Activated CD8-positive, alpha-beta memory T cell treated with anti-CD3 and anti-CD28 coated beads, Interleukin-2, amount 50 U/mL, for 24 hours (primary cell): ENCODE data around the gene PTPN14.

ENCODE experiments used
- DNase-seq: peaks from one replicate; pipeline ENCODE4 v3.0.0-alpha.2; 2020; ENCODE audit errors: extremely low read depth

Gene PTPN14

DNA sequence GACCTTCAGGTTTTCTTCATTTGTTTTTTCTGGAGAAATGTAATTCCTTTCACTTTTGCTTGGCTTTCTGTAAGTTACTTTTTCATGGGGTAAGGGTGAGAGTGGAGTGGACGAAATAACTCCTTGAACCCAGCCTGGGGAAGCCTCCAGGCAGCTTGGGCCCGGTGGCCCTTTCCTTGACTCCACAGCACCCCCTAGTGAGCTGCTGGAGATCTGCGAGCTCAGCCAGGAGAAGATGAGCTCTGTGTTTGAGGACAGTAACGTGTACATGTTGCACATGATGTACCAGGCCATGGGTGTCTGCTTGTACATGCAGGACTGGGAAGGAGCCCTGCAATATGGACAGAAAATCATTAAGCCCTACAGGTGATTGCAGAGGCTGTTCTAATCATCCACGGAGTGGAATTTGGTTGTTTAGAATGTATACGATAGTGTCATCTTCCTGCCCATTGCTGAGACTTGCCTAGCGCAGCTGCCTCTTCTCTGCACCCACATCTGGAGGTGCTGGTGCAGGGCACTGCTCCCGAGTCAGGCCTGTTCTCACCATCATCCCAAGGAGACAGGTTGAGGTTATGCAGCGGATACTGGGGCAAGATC, 219.5 kb downstream of the PTPN14 start:
- peak; percentile 12 for DNase-seq

DNA sequence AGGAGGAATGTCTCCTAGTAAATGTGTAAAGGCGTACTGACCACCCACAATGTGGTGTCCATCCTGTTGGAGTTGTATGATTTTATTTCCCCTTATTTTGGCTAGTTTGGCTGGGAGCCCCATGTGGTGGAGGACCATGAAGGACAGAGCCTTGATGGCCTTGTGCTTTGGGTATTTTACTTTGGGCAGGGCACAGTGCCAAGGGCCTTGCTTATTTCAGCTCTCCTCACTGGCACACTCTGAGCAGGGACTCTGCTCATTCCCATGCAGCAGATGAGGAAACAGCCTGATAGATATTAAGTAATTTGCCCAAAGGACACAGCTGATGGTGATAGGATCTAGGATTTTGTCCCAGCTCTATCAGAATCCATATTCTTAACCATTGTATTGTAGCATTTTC, 220.2 kb downstream of the PTPN14 start:
- DNase-seq = no peak

DNA sequence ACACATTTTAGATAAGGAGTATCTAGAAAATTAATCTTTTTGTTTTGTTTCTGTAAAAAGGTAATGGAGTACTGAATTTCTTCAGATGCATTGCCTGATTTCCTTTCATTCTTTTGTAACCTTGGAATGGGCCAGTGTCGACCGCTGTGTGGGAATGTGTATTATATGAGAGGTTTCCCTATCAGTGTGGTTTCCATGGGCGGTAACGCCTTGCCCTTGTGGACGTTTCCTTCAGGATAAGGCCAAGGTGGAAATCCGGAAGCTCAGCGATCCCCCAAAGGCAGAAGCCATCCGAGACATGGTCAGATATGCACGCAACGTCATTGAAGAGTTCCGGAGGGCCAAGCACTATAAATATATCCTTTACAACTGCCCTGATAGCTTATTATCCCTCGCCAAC, 220.7 kb downstream of the PTPN14 start:
- DNase-seq = no peak

DNA sequence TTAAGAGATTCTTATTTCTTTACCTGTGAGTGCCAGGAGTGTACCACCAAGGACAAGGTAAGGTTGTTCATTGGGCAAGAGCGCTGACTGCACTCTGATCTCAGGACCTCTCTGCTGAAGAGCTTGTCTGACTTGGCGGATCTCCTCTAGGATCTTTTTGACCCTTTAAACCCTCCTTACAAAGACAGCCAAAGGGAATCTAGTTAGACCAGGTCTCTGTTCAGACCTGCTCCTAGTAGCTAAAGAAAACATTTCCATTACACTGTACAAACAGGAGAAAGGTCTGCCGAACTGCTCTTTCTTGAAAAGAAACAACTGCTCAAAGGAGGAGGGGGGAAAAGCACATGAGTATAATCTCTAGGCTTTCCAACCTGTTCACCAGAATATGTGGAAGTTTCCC, 221.2 kb downstream of the PTPN14 start:
- no peak for DNase-seq

DNA sequence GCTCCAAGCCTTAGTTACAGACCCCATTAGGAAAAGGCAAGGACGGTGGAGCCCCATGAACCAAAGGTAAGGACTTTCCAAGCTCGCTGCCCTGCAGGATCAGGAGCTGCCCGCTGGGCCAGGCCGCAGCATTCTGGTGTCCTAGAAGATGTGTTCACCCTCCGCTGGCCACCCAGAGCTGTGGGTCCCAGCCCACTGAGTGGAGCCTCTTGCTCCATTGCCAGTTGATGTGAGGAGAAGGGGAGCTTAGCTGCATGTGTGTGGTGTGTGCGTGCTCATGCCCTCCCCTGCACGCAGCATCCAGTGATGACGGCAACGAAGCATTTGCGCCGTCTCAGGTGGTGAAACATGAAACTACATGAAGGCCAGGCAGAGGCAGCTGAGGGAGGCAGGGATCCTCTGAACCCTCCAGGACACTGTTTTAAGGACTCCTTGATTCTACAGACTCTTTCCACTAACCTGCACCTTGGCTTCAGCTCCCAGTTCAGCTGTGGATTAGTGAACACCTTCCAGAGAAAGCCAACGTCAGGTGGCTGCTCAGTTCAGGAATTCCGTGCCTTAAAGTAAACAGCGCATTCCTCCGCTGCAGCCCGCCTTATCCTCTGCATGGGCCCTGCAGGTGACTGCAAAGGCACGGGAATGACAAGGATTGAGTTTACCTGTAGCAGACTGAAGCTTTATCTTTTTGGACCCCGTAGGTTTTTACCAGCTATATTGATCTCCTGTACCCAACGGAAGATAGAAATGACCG, 221.8 kb downstream of the PTPN14 start:
- no peak for DNase-seq

DNA sequence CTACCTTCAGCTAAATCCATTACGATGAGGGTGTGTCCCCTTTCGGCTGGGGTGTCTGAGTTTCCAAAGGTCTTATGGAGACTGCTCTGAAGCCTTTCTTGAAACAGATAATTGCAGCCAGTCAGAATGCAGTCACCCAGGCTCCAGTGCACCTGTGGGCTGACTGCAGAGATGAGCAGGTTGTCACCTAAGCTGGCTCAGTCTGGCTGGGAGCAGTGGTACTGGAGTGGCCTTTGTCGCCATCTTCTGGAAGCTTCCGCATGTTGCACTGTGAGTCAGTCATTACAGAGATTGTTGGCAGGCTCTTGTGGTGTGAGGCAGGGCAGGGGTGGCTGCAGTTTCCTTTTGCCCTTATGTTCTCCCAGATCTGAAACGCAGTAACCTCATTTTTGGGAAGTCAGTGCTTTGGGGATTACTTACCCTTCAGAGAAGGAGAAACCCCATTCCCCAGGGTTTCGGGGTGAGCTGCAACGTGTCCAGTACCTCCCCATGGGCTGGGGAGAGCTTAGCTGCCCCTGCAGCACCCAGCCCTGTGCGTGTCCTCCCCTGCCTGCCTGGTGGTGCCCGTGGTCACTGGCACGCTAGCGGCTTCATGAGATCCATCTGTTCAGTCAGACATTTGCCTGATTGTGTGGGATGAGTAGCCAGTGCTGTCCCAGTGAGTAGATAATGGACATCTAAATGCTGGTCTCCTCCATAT, 222.5 kb downstream of the PTPN14 start:
- peak; percentile 37 for DNase-seq

DNA sequence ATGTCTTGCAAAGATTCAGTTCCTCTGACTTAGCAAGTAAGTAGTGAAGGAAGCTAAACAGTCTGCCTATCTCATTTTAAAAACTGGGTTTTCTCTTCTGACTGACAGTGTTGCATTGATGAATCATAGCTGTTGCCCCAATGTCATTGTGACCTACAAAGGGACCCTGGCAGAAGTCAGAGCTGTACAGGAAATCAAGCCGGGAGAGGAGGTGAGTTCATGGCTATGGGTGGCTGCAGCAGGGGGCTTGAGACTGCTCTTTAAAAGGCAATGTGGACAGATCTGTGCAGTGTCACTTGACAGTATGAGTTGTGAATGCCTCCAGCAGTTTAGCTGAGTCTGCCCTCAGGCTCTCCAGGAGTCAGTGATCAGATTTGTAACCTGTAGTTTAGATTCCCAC, 223.9 kb downstream of the PTPN14 start:
- no peak for DNase-seq

DNA sequence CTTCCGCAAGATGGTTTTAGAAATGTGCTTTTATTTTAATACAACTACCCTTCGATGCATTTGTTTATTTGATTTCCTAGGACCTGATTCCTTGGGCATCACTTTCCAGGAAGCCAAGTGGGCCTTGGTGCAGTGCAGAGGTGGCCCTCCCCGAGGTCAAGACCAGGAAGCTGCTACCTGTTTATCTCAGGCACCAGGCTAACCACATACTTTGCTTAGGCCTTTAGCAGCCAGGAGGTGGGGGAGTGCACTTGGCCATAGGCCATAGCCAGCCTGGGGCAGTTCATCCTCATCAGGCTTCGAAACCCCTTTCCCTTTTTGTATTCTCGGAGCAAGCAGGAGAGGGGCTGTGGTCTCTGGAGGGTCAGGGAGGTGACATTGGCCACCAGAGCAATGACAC, 225.0 kb downstream of the PTPN14 start:
- DNase-seq = no peak

DNA sequence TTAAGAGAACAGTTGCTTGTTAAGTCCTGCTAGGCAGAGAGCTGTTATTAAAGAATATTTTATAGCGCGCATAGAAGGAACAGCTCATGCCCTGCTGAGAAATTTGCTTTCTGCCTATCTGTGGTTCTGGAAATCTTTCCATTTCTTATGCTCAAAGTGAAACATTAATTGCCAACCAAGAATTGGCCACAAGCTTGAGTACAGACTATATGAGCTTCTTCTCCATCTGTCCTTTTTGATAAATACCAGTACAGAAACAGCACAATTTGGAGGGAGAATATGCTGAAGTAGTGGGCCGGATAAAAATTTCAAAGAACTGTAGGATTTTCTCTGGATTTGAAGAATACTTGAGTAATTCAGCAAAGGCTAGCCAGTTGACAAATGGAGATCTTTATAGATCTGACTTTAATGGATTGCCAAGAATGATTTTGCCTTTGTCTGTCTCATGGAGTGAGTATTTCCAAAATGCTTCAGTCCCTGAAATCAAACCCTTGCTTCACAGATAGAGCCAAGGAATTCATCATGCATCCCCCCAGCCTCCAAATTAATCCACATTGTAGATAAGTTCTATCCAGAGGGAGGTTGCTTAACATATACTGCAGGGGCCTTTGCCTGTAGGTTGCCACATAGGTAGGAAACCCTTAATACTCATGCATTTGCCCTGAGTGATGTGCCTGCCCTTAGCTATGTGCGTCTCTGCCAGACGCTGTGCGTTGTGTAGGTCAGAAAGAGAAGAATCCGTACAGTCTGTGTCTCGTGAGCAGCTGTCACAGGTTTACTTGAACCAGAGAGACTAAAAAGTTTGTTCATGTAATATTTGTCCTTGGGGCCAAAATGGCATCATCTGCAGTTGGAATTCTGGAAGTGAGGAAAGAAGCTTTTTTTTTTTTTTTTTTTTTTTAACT, 226.3 kb downstream of the PTPN14 start:
- DNase-seq = no peak

DNA sequence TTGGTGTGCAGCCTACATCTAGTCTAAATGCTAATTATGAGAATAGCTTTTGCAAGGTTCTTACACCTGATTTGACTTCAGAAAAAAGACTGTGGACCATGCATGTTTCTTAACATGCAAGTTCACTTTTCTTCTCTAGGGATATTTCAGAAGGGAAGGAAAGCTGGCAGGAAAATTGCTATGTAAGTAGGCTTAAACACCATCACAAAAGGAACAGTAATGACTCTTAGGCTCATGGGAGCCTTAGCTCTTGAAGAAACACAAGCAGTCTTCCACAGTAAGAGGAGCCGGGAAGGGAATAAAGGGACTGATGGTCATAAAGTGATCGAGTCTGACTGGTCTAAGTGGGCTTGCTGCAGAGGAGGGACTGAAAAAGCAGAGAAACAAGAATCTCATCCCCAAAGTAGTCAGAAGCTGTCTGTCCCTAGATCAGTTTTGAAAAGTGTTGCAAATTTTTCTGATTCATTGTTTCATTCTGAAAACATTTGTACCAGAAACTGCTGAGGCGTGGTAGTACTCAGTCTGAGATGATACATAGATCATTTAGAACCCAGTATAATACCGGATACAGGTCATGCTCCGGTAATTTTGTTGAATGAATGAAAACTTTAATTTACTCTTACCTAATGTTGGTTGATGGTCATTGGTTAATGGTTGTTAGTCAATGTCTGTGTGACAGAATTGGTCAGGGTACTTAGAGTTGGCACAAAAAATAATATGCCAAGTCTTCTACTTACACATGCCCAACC, 229.5 kb downstream of the PTPN14 start:
- no peak for DNase-seq

DNA sequence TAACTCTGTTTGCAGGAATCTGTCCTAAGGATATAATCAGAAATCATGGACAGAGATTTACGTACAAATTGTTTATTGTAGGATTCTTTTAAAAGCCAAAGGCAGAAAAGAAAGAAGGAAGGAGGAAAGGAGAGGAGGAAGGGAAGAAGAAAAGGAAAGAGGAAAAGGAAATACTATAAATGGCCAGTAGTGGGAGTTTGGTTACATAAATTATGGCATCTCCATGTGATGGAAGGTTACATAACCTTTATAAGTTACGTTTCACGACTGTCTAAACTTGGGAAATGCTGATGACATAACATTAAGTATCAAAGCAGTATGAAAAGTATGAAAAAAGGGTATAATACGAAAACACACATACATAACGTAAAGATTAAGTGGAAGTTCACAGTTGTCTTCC, 231.5 kb downstream of the PTPN14 start:
- DNase-seq = no peak

DNA sequence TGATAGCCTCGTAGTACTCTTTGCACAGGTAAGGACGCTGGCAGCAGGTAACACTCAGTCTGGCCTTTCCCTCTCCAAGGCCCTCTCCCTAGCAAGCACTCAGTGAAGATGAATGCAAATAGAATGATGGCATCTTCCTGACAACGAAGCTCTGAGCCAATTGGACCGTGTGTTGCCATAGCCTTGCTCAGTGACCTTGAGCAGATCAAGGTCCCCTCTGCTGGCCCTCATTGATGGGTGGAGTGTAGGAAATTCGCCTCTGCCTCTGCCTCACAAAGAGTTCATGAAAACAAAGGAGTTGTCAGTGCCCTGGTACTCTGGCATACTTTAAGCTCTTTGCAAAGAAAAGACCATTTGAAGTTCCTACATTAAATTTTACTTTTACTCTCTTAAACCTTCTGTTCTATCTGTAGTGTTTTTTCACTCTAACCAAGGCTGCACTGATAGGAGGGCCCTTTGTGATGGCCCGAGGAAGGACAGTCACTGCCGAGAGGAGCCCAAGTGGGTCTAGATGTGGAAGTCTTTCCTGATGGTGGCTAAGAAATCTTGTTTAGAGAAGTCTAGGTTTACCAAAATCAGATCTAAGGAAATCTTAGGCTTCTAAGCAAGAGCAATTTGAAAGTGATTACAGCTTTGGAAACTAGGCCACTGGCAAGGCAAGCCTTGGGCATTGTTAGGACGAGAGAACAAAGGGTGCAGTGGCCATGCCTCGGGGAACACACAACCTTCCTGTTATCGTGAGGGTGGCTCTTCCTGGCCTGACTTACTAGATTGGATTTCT, 232.3 kb downstream of the PTPN14 start:
- no peak for DNase-seq

DNA sequence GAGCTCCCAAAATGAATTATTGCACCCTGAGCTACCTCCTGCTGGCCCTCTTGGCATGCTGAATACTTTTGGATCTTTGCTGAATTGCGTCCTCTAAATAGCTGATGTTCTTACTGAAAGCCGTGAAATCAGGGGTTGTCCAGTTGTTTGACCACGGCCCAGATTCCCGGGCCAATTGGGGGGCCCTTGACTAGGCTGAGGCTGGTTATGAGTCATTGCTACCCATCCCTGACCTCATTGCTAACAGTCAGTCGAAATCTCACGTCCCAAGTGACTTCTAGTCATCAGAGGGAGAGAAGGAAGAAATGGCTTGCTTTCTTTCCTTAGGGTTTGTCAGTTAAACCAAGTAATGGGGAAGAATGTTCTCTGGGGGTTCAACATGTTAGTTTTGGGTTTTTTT, 233.0 kb downstream of the PTPN14 start:
- no peak for DNase-seq

DNA sequence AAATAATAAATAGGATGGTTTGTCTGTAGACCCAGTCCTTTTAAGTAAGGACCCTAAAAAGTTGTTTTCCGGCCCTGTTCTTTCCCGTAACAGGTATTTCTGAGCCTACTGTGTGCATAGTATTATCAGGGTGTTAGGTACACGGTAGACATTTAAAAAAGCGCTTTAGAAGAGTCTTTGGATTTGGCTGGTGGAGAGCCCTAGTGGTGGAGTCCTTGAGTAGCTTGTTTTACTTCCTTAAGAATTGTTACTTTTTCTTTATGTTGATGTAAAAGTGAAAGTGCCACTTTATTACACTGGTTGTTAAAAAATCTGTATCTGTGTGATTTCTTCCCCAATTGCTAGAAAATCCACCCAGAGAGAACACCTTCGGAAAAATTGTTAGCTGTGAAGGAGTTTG, 233.7 kb downstream of the PTPN14 start:
- no peak for DNase-seq

DNA sequence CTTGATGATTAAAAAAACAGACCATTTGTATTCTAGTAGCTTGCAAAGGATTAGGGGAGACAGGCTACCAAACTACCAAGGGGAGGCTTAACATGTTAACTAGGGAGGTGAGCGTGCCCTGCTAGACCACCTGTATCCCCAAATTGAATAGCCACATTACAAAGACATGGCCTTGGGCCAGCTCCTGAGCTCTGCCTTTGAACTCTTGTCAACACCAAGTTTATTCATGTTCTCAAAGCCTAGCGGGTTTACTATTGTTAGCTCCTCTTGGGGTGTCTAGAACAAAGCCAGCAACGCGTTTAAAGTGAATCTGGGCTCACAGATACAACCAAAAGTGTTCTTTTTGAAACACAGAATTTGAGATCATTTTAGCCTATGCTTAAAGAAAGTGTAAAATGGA, 234.1 kb downstream of the PTPN14 start:
- no peak for DNase-seq

DNA sequence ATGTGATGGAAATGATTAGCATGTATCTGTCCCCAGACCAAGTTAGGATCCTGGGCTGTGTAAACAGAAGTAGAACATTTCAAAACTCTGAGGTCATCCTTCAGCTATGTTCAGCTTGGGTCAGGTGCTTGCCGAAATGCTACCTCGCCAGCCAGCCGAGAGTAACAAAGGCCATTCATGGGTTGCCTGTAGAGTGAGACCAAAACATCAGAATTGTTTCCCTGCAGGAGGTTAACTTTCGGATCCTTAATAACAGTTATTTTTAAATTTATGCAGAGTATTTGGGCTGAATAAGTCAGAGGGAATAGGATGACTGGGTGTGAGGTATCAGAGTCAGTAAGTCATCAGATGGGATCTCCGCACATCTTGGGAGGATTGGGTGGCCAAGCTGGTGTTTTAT, 234.8 kb downstream of the PTPN14 start:
- no peak for DNase-seq

DNA sequence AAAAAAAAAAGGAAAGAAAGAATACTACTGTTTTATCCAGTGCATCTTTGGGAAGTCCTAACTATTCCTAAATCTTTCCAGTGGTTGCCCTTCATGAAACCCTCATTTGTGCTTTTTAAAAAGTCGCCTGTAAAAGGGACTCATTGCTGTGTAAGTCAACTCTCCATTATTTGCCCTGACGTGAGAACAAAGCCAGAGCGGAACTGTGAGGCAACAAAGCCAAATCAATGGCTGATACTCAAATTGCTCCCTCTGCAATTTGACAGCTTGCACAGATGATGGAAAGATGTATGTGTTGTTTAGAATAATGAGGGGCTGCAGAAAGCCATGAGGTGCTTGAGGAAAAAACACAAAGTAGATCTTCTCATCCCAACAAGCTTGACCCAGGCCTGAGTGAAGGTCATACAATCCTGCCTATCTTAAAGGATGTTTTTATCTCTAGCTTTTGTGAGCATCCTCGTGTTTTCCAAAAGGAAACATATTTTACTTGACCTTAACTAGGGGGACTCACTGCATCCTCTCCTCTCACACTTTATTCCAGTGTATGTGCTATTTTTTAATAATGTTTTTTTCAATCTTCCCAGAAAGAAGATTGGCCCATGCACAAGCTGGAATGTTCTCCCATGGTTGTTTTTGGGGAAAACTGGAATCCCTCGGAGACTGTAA, 237.1 kb downstream of the PTPN14 start:
- no peak for DNase-seq

DNA sequence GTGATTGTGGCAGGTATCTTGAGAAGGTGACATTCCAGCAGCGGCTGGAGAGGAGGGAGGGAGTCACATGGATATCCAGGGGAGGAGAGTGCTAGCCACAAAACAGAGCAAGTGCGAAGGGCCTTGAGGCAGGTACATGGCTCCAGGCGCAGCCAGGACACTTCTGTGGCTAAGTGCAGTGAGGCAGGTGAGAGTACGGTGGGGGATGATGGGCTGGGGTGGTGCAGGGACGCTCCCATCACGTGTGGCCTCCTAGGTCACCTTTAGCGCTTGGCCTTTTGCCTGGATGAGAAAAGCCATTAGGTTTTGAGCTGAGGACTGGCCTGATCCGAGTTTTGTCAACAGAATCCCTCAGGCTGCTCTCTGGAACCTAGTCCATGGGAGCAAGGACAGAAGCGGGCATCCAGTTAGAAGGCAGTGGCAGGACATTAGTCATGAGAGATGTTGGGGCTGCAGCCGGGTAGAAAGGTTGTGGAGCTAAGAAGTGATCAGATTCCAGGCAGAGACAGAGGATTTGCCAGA, 238.8 kb downstream of the PTPN14 start:
- no peak for DNase-seq

DNA sequence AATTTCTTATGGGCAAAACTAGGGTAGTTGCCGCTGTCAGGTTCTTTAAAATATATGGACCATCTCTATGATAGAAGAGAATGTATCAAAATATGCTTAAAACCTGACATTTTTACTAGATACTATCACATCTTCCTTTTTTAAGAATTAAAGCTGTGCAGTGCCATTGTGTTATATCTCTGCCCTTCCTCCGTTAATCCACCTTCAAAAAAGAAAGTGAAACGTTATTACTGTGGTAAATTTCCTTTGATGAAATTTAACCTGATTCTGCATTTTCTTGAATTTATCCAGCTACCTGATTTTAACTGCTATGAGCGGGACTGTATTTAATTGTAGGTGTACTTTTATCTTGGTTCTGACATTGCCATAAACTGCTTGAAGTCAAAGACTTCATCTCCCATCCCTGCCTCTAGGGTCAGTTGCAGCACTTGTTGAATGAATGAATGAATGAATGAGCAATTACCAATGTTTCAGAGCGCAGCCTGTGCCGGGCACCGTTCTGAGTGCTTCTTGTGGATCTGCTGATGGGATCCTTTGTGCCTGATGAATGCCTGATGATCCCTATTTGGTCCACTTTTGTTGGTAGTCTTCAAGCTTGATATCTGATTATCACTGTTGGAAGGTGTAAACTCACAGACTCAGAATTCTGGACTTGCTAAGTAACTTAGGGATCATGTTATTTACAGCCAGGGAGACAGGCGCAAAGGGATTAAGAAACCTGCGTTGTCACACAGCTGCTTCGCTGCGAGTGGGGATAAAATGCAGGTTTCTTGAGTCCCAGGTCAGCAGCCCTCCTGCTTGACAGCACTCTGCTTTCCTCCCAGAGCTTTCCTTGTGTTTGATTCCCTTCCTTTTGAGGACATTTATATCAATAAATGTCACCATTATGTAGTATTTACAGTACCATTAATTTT, 240.4 kb downstream of the PTPN14 start:
- DNase-seq = no peak
